ENCODE results near the gene REPIN1.

DNA sequence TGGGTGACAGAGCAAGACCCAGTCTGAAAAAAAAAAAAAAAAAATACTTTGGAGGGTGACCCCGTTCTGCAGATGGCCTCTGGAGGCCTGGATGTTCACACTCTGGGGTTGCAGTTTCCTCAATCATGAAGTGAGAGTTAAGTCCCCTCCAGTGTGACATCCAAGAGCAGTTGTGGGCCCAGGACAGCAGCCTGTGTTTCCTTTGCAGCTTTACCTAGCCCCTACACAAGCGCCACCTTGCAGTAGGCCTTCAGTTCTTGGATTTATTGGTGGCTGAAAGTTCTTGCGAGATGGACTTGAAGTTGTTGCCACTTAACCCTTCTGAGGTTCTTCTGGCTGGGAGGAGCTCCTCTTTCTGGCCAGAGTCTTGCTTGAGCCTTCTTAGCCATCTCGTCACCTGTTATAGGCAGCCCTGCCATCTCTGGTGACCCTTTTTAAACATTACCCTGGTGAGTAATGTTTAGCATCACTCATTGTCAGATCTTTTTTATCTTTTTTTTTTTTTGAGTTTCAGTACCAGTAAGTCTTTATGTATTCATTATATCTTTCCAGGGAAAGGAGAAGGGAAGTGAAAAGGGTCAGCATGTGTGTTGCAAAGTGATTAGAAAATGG, 41.9 kb upstream of the REPIN1 start:
- TF ChIP-seq POLR2AphosphoS5 (IDR thresholded peaks at IDR 0.05; ENCODE audit: low read depth, low read length), result no peak
- TF ChIP-seq, protein P1, sequence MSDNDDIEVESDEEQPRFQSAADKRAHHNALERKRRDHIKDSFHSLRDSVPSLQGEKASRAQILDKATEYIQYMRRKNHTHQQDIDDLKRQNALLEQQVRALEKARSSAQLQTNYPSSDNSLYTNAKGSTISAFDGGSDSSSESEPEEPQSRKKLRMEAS (IDR thresholded peaks at IDR 0.05; ENCODE audit: low read depth), result no peak
- TF ChIP-seq, protein P2, sequence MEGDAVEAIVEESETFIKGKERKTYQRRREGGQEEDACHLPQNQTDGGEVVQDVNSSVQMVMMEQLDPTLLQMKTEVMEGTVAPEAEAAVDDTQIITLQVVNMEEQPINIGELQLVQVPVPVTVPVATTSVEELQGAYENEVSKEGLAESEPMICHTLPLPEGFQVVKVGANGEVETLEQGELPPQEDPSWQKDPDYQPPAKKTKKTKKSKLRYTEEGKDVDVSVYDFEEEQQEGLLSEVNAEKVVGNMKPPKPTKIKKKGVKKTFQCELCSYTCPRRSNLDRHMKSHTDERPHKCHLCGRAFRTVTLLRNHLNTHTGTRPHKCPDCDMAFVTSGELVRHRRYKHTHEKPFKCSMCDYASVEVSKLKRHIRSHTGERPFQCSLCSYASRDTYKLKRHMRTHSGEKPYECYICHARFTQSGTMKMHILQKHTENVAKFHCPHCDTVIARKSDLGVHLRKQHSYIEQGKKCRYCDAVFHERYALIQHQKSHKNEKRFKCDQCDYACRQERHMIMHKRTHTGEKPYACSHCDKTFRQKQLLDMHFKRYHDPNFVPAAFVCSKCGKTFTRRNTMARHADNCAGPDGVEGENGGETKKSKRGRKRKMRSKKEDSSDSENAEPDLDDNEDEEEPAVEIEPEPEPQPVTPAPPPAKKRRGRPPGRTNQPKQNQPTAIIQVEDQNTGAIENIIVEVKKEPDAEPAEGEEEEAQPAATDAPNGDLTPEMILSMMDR (IDR thresholded peaks at IDR 0.05), result no peak
- no peak for TF ChIP-seq EP300 (IDR thresholded peaks at IDR 0.05; ENCODE audit: borderline replicate concordance in 1 of 2, low read depth in 1 of 2, low read length in 1 of 2)
- no peak for TF ChIP-seq YY1 (IDR thresholded peaks at IDR 0.05; ENCODE audit: low read depth)
- TF ChIP-seq GABPA (IDR thresholded peaks at IDR 0.05; ENCODE audit: low read depth), result no peak
- TF ChIP-seq ELF1 (IDR thresholded peaks at IDR 0.05), result no peak
- TF ChIP-seq TEAD4 (IDR thresholded peaks at IDR 0.05; ENCODE audit: borderline replicate concordance, insufficient read depth), result no peak
- no peak for TF ChIP-seq RFX5 (IDR thresholded peaks at IDR 0.05; ENCODE audit: low read length)
- TF ChIP-seq JUND (IDR thresholded peaks at IDR 0.05), result no peak
- no peak for TF ChIP-seq MXI1 (IDR thresholded peaks at IDR 0.05; ENCODE audit: low read depth, low read length)
